ENCODE data around the gene EXOC4. TPM values are rescaled to one million over a fixed set of nuclear protein-coding genes. Genes with fewer than 3 reads are reported as not detected.

The EXOC4 gene
- total RNA-seq, 1 donor from 2014 or later, result 103 TPM

GRCh38 chr7:133682364-133683181 is 429.7 kb downstream of the EXOC4 start:
- intact Hi-C loops (cut with micrococcal nuclease), result no loop called here
- ChIA-PET CTCF (no interaction called here), POLR2A (no interaction called here)
- TF ChIP-seq CTCF (IDR thresholded peaks at IDR 0.05), result no peak
- Mint-ChIP-seq H3K4me1 (no peaks in the 10 kb centered on the region), H3K27me3 (no peaks in the 10 kb centered on the region), H3K27ac (no peak overlapping the region), H3K9me3 (no peaks in the 10 kb centered on the region), H3K4me3 (no peak overlapping the region), H3K36me3 (ENCODE audit: low read depth) (peaks cover 6% of the 10 kb centered on the region)
- no peak for ATAC-seq (ENCODE audit: low read depth)
- no peak for DNase-seq

GRCh38 chr7:133683182-133683454 is 430.2 kb downstream of the EXOC4 start:
- H3K27me3 Mint-ChIP-seq, result no peaks in the 10 kb centered on the region
- DNase-seq, result no peak
- no peak for TF ChIP-seq CTCF (IDR thresholded peaks at IDR 0.05)
- H3K4me1 Mint-ChIP-seq, result no peaks in the 10 kb centered on the region
- no peak overlapping the region for H3K27ac Mint-ChIP-seq
- H3K4me3 Mint-ChIP-seq, result no peak overlapping the region
- ATAC-seq (ENCODE audit: low read depth), result no peak
- POLR2A ChIA-PET, result no interaction called here
- peaks cover 6% of the 10 kb centered on the region for H3K36me3 Mint-ChIP-seq (ENCODE audit: low read depth)
- intact Hi-C loops (cut with micrococcal nuclease), result no loop called here
- CTCF ChIA-PET, result no interaction called here
- H3K9me3 Mint-ChIP-seq, result no peaks in the 10 kb centered on the region

GRCh38 chr7:133688483-133689239 is 435.8 kb downstream of the EXOC4 start:
- Mint-ChIP-seq H3K4me1 (no peaks in the 10 kb centered on the region), H3K27me3 (no peaks in the 10 kb centered on the region), H3K36me3 (ENCODE audit: low read depth) (no peaks in the 10 kb centered on the region), H3K4me3 (no peak overlapping the region), H3K9me3 (no peaks in the 10 kb centered on the region), H3K27ac (no peak overlapping the region)
- no peak for DNase-seq
- ChIA-PET CTCF (no interaction called here), POLR2A (no interaction called here)
- no peak for ATAC-seq (ENCODE audit: low read depth)
- intact Hi-C loops (cut with micrococcal nuclease), result no loop called here
- no peak for TF ChIP-seq CTCF (IDR thresholded peaks at IDR 0.05)

- CTCF ChIA-PET, result no interaction called here
- POLR2A ChIA-PET, result no interaction called here
- intact Hi-C loops (cut with micrococcal nuclease), result no loop called here
- Mint-ChIP-seq H3K9me3 (no peaks in the 10 kb centered on the region), H3K4me1 (no peaks in the 10 kb centered on the region), H3K27me3 (no peaks in the 10 kb centered on the region), H3K36me3 (ENCODE audit: low read depth) (no peaks in the 10 kb centered on the region), H3K27ac (no peak overlapping the region), H3K4me3 (no peak overlapping the region)
- no peak for TF ChIP-seq CTCF (IDR thresholded peaks at IDR 0.05)
- ATAC-seq (ENCODE audit: low read depth) (no peak), DNase-seq (no peak)
Measured at GRCh38 chr7:133690740-133691139, 437.9 kb downstream of the EXOC4 start.

GRCh38 chr7:133691727-133692610 is 439.1 kb downstream of the EXOC4 start:
- H3K27ac Mint-ChIP-seq, result no peak overlapping the region
- intact Hi-C loops (cut with micrococcal nuclease), result no loop called here
- no peak for TF ChIP-seq CTCF (IDR thresholded peaks at IDR 0.05)
- no peaks in the 10 kb centered on the region for H3K4me1 Mint-ChIP-seq
- no peaks in the 10 kb centered on the region for H3K36me3 Mint-ChIP-seq (ENCODE audit: low read depth)
- no peaks in the 10 kb centered on the region for H3K9me3 Mint-ChIP-seq
- H3K27me3 Mint-ChIP-seq, result no peaks in the 10 kb centered on the region
- no peak for ATAC-seq (ENCODE audit: low read depth)
- ChIA-PET POLR2A (no interaction called here), CTCF (no interaction called here)
- no peak for DNase-seq
- no peak overlapping the region for H3K4me3 Mint-ChIP-seq

Data from activated B cell treated with CpG ODN at 0.5 μM for 24 hours (primary cell).